HG03064 (cell line): ENCODE measurements around the gene HS3ST5.
"Not testable (repeated sequence)": the region's sequence is repeated elsewhere in the genome, so short reads cannot be mapped to it uniquely, and the experiment has no call there.

Experiments
- ATAC-seq: cut with Tn5 transposase; IDR thresholded peaks from one replicate; pipeline ENCODE4 v1.9.1; 2021; ENCODE audit warnings: low read depth; ENCODE audit not compliant: unreplicated experiment

The HS3ST5 gene

GRCh38 chr6:114281496-114281895 lies 61.3 kb downstream of the HS3ST5 start:
- ATAC-seq: no peak

GRCh38 chr6:114280239-114280982 lies 62.4 kb downstream of the HS3ST5 start:
- ATAC-seq: no peak

- ATAC-seq: no peak
These were observed 65.6 kb downstream of the HS3ST5 start for GRCh38 chr6:114277220-114277619.

GRCh38 chr6:114276783-114277182 lies 66.0 kb downstream of the HS3ST5 start:
- no peak for ATAC-seq

GRCh38 chr6:114274836-114275235 lies 68.0 kb downstream of the HS3ST5 start:
- ATAC-seq: no peak

- ATAC-seq: no peak
These were observed 70.2 kb downstream of the HS3ST5 start for GRCh38 chr6:114272582-114272981.

- no peak for ATAC-seq
These were observed 71.4 kb downstream of the HS3ST5 start for GRCh38 chr6:114271405-114271804.

- no peak for ATAC-seq
These were observed 74.9 kb downstream of the HS3ST5 start for GRCh38 chr6:114267897-114268296.

- ATAC-seq: no peak
These were observed 82.0 kb downstream of the HS3ST5 start for GRCh38 chr6:114260810-114261209.

GRCh38 chr6:114258376-114258775 lies 84.4 kb downstream of the HS3ST5 start:
- ATAC-seq: no peak

- ATAC-seq: no peak
These were observed 89.4 kb downstream of the HS3ST5 start for GRCh38 chr6:114253431-114253830.

- no peak for ATAC-seq
These were observed 93.3 kb downstream of the HS3ST5 start for GRCh38 chr6:114249522-114249921.

GRCh38 chr6:114247101-114247500 lies 95.7 kb downstream of the HS3ST5 start:
- no peak for ATAC-seq

- ATAC-seq: no peak
These were observed 102.0 kb downstream of the HS3ST5 start for GRCh38 chr6:114240796-114241195.

- ATAC-seq: no peak
These were observed 114.1 kb downstream of the HS3ST5 start for GRCh38 chr6:114228675-114229074.

- no peak for ATAC-seq
These were observed 114.8 kb downstream of the HS3ST5 start for GRCh38 chr6:114227944-114228468.

GRCh38 chr6:114220241-114220640 lies 122.6 kb downstream of the HS3ST5 start:
- ATAC-seq: no peak

GRCh38 chr6:114218437-114219340 lies 124.1 kb downstream of the HS3ST5 start:
- ATAC-seq: no peak

GRCh38 chr6:114217996-114218395 lies 124.8 kb downstream of the HS3ST5 start:
- not testable (repeated sequence) for ATAC-seq

- ATAC-seq: no peak
These were observed 125.9 kb downstream of the HS3ST5 start for GRCh38 chr6:114216789-114217467.

GRCh38 chr6:114210467-114210866 lies 132.4 kb downstream of the HS3ST5 start:
- no peak for ATAC-seq
